ENCODE data around the gene LGR6. TPM values are rescaled to one million over a fixed set of nuclear protein-coding genes. Genes with fewer than 3 reads are reported as not detected.

LGR6 gene
- total RNA-seq, 1 experiment from 2014 or later, result 1.0 TPM

DNA sequence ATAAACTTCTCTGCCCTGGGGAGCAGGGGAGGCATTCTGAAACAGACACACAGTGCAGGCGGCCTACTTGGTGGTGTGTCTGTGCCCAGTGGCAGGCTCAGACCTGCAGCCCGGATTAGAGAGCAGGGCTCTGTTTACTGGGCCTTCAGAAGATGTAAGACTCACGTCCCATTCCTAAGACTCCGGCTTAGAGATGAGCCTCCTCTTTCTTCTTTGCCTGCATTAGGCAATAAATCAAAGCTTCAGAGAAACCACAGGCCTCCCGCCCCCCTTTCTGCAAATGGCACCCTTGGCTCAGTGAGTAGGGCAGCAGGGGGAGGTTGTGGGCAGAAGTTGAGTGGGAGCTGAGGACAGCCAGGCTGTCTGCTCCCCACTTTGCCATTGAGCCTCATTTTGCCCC, 35.8 kb downstream of the LGR6 start:
- H2BK12ac ChIP-seq (ENCODE audit: insufficient read length, low read depth, low read length), result no peak overlapping the region
- H3K4me3 Mint-ChIP-seq, result no peak overlapping the region

More for the DNA sequence above, 35.8 kb downstream of the LGR6 start:
- no peak overlapping the region for H4K8ac ChIP-seq (replicated peaks; ENCODE audit: insufficient read length, low read depth, low read length)
- no peaks in the 10 kb centered on the region for H3K9me3 Mint-ChIP-seq
- no peak overlapping the region for H2AFZ ChIP-seq (ENCODE audit: low read length)
- no peak overlapping the region for H3K18ac ChIP-seq (ENCODE audit: insufficient read length, low read depth, low read length)
- H2BK15ac ChIP-seq (ENCODE audit: low read depth, low read length), result no peak overlapping the region
- H3K4ac ChIP-seq (ENCODE audit: low read depth, low read length), result no peak overlapping the region
- DNase-seq, result no peak
- H3K4me1 ChIP-seq (ENCODE audit: insufficient read depth, low read length), result no peaks in the 10 kb centered on the region
- no peak overlapping the region for H3K4me2 ChIP-seq (ENCODE audit: insufficient read depth, insufficient read length, low read length)
- no peak overlapping the region for H3K9ac ChIP-seq (ENCODE audit: extremely low read depth, insufficient read length, low read length)
- H3K27ac Mint-ChIP-seq, result no peak overlapping the region
- H3K14ac ChIP-seq (ENCODE audit: insufficient read depth, low read length), result no peak overlapping the region
- no peaks in the 10 kb centered on the region for H3K79me1 ChIP-seq (ENCODE audit: insufficient read depth, low read depth, low read length, poor library complexity, severe bottlenecking)
- H3K79me2 ChIP-seq (ENCODE audit: insufficient read depth, low read length), result no peaks in the 10 kb centered on the region
- no peak overlapping the region for H2BK20ac ChIP-seq (ENCODE audit: low read depth, low read length, poor library complexity, severe bottlenecking)
- H2AK5ac ChIP-seq (ENCODE audit: insufficient read length, low read length), result no peak overlapping the region
- no peak overlapping the region for H3K56ac ChIP-seq (ENCODE audit: insufficient read length, low read depth, low read length)
- H3K36me3 Mint-ChIP-seq (ENCODE audit: insufficient read depth in 1 of 3, low read depth in 3 of 3), result no peaks in the 10 kb centered on the region
- no peaks in the 10 kb centered on the region for H4K20me1 ChIP-seq (ENCODE audit: control insufficient read depth, insufficient read depth, insufficient read length)
- no peaks in the 10 kb centered on the region for H3K23me2 ChIP-seq (ENCODE audit: insufficient read length, low read depth, low read length, poor library complexity, severe bottlenecking)
- H3T11ph ChIP-seq (ENCODE audit: low read length), result no peak overlapping the region
- H3K23ac ChIP-seq (ENCODE audit: insufficient read length, low read depth, low read length), result no peak overlapping the region
- peaks cover 6 to 11% of the 10 kb centered on the region in 2 experiments for H3K4me1 Mint-ChIP-seq
- no peak overlapping the region for H4K91ac ChIP-seq (ENCODE audit: insufficient read length, low read depth, low read length)
- peaks cover 12% of the 10 kb centered on the region; the same call in 1 of the 2 replicates for H3K27me3 Mint-ChIP-seq (ENCODE audit: low read depth)
- TF ChIP-seq CTCF (conservative IDR thresholded peaks at IDR 0.05), result no peak
- no peak overlapping the region for H4K5ac ChIP-seq (ENCODE audit: insufficient read length, low read depth, low read length)
- no peaks in the 10 kb centered on the region for H3K9me3 ChIP-seq (ENCODE audit: control insufficient read depth, low read depth, low read length)
- no peak overlapping the region for H2BK5ac ChIP-seq (ENCODE audit: insufficient read length, low read length)
- no CpG with 5 or more reads among the region's 5 CpGs for WGBS (ENCODE audit: extremely low coverage, insufficient read length, low lambda C conversion rate)
- no peak overlapping the region for H2BK120ac ChIP-seq (ENCODE audit: low read depth, low read length, poor library complexity, severe bottlenecking)
- no peak overlapping the region for H3K27ac ChIP-seq (ENCODE audit: insufficient read length, low read depth, low read length)
- H3K27me3 ChIP-seq (ENCODE audit: insufficient read depth, low read length), result no peaks in the 10 kb centered on the region; the same call in 1 of the 2 replicates

Data from H9 (cell line).